Skin of body (tissue), 3 donors: Measurements from ENCODE around the gene B4GALT5. TPM values are rescaled to one million over a fixed set of nuclear protein-coding genes. Genes with fewer than 3 reads are reported as not detected.

Experiments used
- DNase-seq: peaks from one replicate; lab custom pipeline; 2025; lab: John Stamatoyannopoulos, UW
- small RNA-seq: library from RNA; depleted of rRNA; stranded (forward); fragments of <200 nt; gene quantifications from one replicate; pipeline ENCODE3, GENCODE V24; 2014; ENCODE audit warnings: low replicate concordance
- total RNA-seq: library from RNA; depleted of rRNA; stranded (reverse); fragments of >200 nt; gene quantifications from one replicate; pipeline ENCODE4 v1.2.3, GENCODE V29; 2014

B4GALT5 gene
- total RNA-seq, 1 donor from 2014 or later: 16.2 TPM

- peak; percentile 85 for DNase-seq
Observed at GRCh38 chr20:49587111-49587570, 126.5 kb downstream of the B4GALT5 start.

DNA sequence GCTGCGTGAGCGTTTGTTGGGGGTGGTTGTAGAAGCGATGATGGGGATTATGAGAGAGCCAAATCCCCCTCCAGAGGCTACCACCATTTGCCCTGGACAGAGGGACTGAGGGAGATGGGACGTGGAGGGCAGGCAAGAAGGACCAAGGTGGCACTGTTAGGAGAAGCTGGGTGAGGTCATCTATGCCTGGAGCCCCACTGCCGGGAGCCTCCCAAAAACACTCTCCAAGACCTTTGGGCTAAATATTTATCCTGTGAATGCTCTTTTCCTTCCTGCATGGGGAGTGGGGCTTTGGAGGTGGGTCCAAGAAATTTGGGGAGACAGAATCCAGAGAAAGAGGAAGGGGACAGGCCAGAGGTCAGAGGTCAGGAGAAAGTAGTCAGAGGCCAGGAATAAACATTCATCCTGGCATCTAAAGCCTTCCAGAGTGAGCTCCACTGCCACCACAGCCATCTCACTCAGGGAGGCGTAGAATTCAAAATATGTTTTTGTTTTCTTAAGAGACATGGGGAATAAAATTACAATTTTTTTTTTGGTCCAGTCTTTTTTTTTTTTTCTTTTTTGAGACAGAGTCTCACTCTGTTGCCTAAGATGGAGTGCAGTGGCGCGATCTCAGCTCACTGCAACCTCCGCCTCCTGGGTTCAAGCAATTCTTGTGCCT is 128.0 kb downstream of the B4GALT5 start:
- no peak for DNase-seq

- DNase-seq: no peak
Observed at GRCh38 chr20:49584418-49585382, 129.0 kb downstream of the B4GALT5 start.

DNA sequence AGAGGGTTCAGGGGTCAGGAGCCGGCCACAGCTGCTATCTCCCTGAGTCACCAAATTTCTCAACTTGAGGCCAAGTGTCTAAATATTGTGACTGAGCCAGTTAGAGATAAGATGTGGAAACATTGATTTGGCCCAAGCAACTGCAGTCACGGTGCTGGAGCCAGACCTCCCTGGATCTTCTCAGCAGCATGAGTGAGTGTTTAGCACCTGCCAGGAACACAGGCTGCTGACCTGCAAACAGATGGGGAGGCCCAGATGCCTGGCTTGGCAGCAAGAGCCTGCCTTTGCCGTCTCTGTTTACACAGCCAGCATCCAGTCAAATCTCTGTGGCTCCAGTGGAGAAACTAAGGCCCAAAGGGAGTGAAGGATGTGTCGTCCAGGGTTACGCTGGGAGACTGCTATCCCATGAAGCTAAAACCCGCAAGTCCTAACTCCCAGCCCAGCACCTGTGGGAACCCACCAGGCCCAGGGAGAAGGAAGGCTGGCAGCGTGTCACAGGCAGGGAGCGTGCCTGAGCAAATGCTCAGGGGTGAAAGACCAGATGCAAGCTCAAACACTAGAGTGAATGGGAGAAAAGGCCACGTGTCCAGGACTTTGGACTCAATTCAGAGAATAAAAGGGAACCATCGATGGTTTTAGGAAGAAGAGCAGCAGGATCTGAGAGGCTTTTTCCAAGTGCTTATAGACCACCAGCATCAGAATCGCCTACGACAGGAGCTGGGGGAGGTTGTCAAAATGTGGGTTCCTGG is 129.8 kb downstream of the B4GALT5 start:
- peak; percentile 84 for DNase-seq

- no peak for DNase-seq
Observed at GRCh38 chr20:49583343-49583668, 130.4 kb downstream of the B4GALT5 start.

Small RNAs within 50 kb of the gene (small RNA-seq; reads per million reads assigned to genes)
- gene RN7SL197P: not detected
- not detected for gene SNRPFP1

Other genes starting within 250 kb of the B4GALT5 start
- 2.4 TPM for gene KCNB1, start 231.2 kb downstream of the B4GALT5 start, total RNA-seq
- 14.0 TPM for gene PTGIS, start 145.7 kb downstream of the B4GALT5 start, total RNA-seq
- 4.8 TPM for gene SLC9A8, start 99.0 kb upstream of the B4GALT5 start, total RNA-seq
- 2.0 TPM for gene SPATA2, start 201.7 kb upstream of the B4GALT5 start, total RNA-seq
- gene RNF114, start 222.5 kb upstream of the B4GALT5 start, total RNA-seq: 36.4 TPM